GM18867 (cell line): ENCODE results near the gene CLEC17A.
"Not testable (repeated sequence)": the region's sequence is repeated elsewhere in the genome, so short reads cannot be mapped to it uniquely, and the experiment has no call there.

Experiments used
- ATAC-seq: cut with Tn5 transposase; IDR thresholded peaks from one replicate; pipeline ENCODE4 v1.9.1; 2021; ENCODE audit warnings: mild to moderate bottlenecking, moderate library complexity; ENCODE audit not compliant: unreplicated experiment

Gene CLEC17A

GRCh38 chr19:14558370-14559066, 24.4 kb upstream of the CLEC17A start:
- no peak for ATAC-seq

- no peak for ATAC-seq
Observed at GRCh38 chr19:14559916-14560775, 22.7 kb upstream of the CLEC17A start.

GRCh38 chr19:14560776-14561108, 22.1 kb upstream of the CLEC17A start:
- ATAC-seq, result no peak

GRCh38 chr19:14561249-14561648, 21.6 kb upstream of the CLEC17A start:
- ATAC-seq, result no peak

GRCh38 chr19:14561847-14562351, 21.0 kb upstream of the CLEC17A start:
- ATAC-seq, result no peak

- ATAC-seq, result no peak
Observed at GRCh38 chr19:14562660-14563589, 20.0 kb upstream of the CLEC17A start.

GRCh38 chr19:14563590-14563926, 19.3 kb upstream of the CLEC17A start:
- no peak for ATAC-seq

- ATAC-seq, result no peak
Observed at GRCh38 chr19:14563989-14564651, 18.8 kb upstream of the CLEC17A start.

GRCh38 chr19:14564652-14565297, 18.1 kb upstream of the CLEC17A start:
- not testable (repeated sequence) for ATAC-seq

- no peak for ATAC-seq
Observed at GRCh38 chr19:14565298-14565679, 17.6 kb upstream of the CLEC17A start.

- ATAC-seq, result no peak
Observed at GRCh38 chr19:14565765-14566711, 16.8 kb upstream of the CLEC17A start.

- no peak for ATAC-seq
Observed at GRCh38 chr19:14566712-14567077, 16.2 kb upstream of the CLEC17A start.

GRCh38 chr19:14567079-14567478, 15.8 kb upstream of the CLEC17A start:
- no peak for ATAC-seq

GRCh38 chr19:14570864-14571527, 11.9 kb upstream of the CLEC17A start:
- ATAC-seq, result no peak

- ATAC-seq, result peak; percentile 84
Observed at GRCh38 chr19:14571695-14572490, 11.0 kb upstream of the CLEC17A start, which contains the start of gene NDUFB7. TSS of gene NDUFB7 (minus strand) at chr19:14572066. CDS start at chr19:14572000, 66 bp downstream.

GRCh38 chr19:14575428-14575980, 7.4 kb upstream of the CLEC17A start:
- ATAC-seq, result no peak

GRCh38 chr19:14576363-14576762, 6.5 kb upstream of the CLEC17A start:
- ATAC-seq, result no peak
